Skeletal muscle satellite cell (primary cell): ENCODE data around the gene DSTN.

ENCODE experiments used
- H3K27me3 ChIP-seq: 2 replicates; pipeline ENCODE4 v1.7.0; 2013; ENCODE audit warnings: low read length; ENCODE audit not compliant: control insufficient read depth, insufficient read depth
- H3K36me3 ChIP-seq: 2 replicates; pipeline ENCODE4 v1.7.0; 2013; ENCODE audit warnings: mild to moderate bottlenecking, control low read depth, low read length; ENCODE audit not compliant: insufficient read depth
- H3K4me1 ChIP-seq: 2 replicates; pipeline ENCODE4 v1.7.0; 2013; ENCODE audit warnings: low read length; ENCODE audit not compliant: control insufficient read depth, insufficient read depth
- H3K4me2 ChIP-seq: 2 replicates; pipeline ENCODE4 v1.7.0; 2013; ENCODE audit warnings: mild to moderate bottlenecking, low read length
- H3K4me3 ChIP-seq: 2 replicates; pipeline ENCODE4 v1.7.0; 2013; ENCODE audit warnings: low read length
- H3K9ac ChIP-seq: 2 replicates; pipeline ENCODE4 v1.7.0; 2013; ENCODE audit warnings: mild to moderate bottlenecking, low read depth, low read length, moderate library complexity
- H3K9me3 ChIP-seq: replicated peaks from 2 replicates; pipeline ENCODE4 v1.7.0; 2013; ENCODE audit warnings: mild to moderate bottlenecking, control low read depth, low read length

DSTN gene

GRCh38 chr20:17606001-17606400, 36.1 kb downstream of the DSTN start:
- H3K9ac ChIP-seq, result no peak overlapping the region

GRCh38 chr20:17608701-17609497, 39.0 kb downstream of the DSTN start:
- no peak overlapping the region for H3K4me3 ChIP-seq
- H3K4me2 ChIP-seq, result no peak overlapping the region
- no peak overlapping the region for H3K9ac ChIP-seq
- no peaks in the 10 kb centered on the region for H3K4me1 ChIP-seq
- H3K36me3 ChIP-seq, result peaks cover 54% of the 10 kb centered on the region
- no peaks in the 10 kb centered on the region for H3K9me3 ChIP-seq
- no peaks in the 10 kb centered on the region for H3K27me3 ChIP-seq

More at GRCh38 chr20:17606001-17606400, 36.1 kb downstream of the DSTN start:
- Histone ChIP-seq H3K9me3 (no peaks in the 10 kb centered on the region), H3K27me3 (no peaks in the 10 kb centered on the region), H3K4me3 (no peak overlapping the region), H3K4me2 (no peak overlapping the region), H3K36me3 (peaks cover 47% of the 10 kb centered on the region), H3K4me1 (no peaks in the 10 kb centered on the region)

GRCh38 chr20:17609811-17610377, 40.0 kb downstream of the DSTN start:
- no peaks in the 10 kb centered on the region for H3K27me3 ChIP-seq
- H3K36me3 ChIP-seq, result peaks cover 56% of the 10 kb centered on the region
- no peak overlapping the region for H3K4me3 ChIP-seq
- H3K9me3 ChIP-seq, result no peaks in the 10 kb centered on the region
- H3K9ac ChIP-seq, result no peak overlapping the region
- no peaks in the 10 kb centered on the region for H3K4me1 ChIP-seq
- no peak overlapping the region for H3K4me2 ChIP-seq

GRCh38 chr20:17610566-17611289, 40.9 kb downstream of the DSTN start:
- Histone ChIP-seq H3K36me3 (peaks cover 61% of the 10 kb centered on the region), H3K27me3 (no peaks in the 10 kb centered on the region), H3K4me1 (no peaks in the 10 kb centered on the region), H3K9me3 (no peaks in the 10 kb centered on the region), H3K4me3 (no peak overlapping the region), H3K9ac (no peak overlapping the region), H3K4me2 (no peak overlapping the region)

GRCh38 chr20:17611290-17611539, 41.3 kb downstream of the DSTN start:
- H3K9ac ChIP-seq, result no peak overlapping the region
- H3K36me3 ChIP-seq, result peaks cover 66% of the 10 kb centered on the region
- H3K27me3 ChIP-seq, result no peaks in the 10 kb centered on the region
- H3K9me3 ChIP-seq, result no peaks in the 10 kb centered on the region
- no peaks in the 10 kb centered on the region for H3K4me1 ChIP-seq
- no peak overlapping the region for H3K4me2 ChIP-seq
- no peak overlapping the region for H3K4me3 ChIP-seq

GRCh38 chr20:17611540-17612286, 41.8 kb downstream of the DSTN start:
- H3K27me3 ChIP-seq, result no peaks in the 10 kb centered on the region
- no peak overlapping the region for H3K4me2 ChIP-seq
- no peaks in the 10 kb centered on the region for H3K4me1 ChIP-seq
- peaks cover 70% of the 10 kb centered on the region for H3K36me3 ChIP-seq
- no peak overlapping the region for H3K4me3 ChIP-seq
- H3K9ac ChIP-seq, result no peak overlapping the region
- no peaks in the 10 kb centered on the region for H3K9me3 ChIP-seq

GRCh38 chr20:17612287-17612991, 42.6 kb downstream of the DSTN start:
- Histone ChIP-seq H3K27me3 (no peaks in the 10 kb centered on the region), H3K9me3 (no peaks in the 10 kb centered on the region), H3K4me1 (no peaks in the 10 kb centered on the region), H3K4me3 (no peak overlapping the region), H3K36me3 (peaks cover 70% of the 10 kb centered on the region), H3K4me2 (no peak overlapping the region), H3K9ac (no peak overlapping the region)

- Histone ChIP-seq H3K9ac (no peak overlapping the region), H3K9me3 (no peaks in the 10 kb centered on the region), H3K27me3 (no peaks in the 10 kb centered on the region), H3K36me3 (peaks cover 70% of the 10 kb centered on the region), H3K4me2 (no peak overlapping the region), H3K4me1 (no peaks in the 10 kb centered on the region), H3K4me3 (no peak overlapping the region)
These were observed 43.1 kb downstream of the DSTN start for GRCh38 chr20:17612992-17613327.

- no peak overlapping the region for H3K9ac ChIP-seq
- H3K27me3 ChIP-seq, result no peaks in the 10 kb centered on the region
- no peaks in the 10 kb centered on the region for H3K9me3 ChIP-seq
- H3K4me1 ChIP-seq, result no peaks in the 10 kb centered on the region
- H3K4me2 ChIP-seq, result no peak overlapping the region
- H3K36me3 ChIP-seq, result peaks cover 75% of the 10 kb centered on the region
- no peak overlapping the region for H3K4me3 ChIP-seq
These were observed 43.7 kb downstream of the DSTN start for GRCh38 chr20:17613328-17614175.

- H3K36me3 ChIP-seq, result peaks cover 76% of the 10 kb centered on the region
- no peak overlapping the region for H3K9ac ChIP-seq
These were observed 44.4 kb downstream of the DSTN start for GRCh38 chr20:17614176-17614811.

More at GRCh38 chr20:17614176-17614811, 44.4 kb downstream of the DSTN start:
- no peaks in the 10 kb centered on the region for H3K9me3 ChIP-seq
- H3K4me1 ChIP-seq, result no peaks in the 10 kb centered on the region
- no peaks in the 10 kb centered on the region for H3K27me3 ChIP-seq
- H3K4me3 ChIP-seq, result no peak overlapping the region
- H3K4me2 ChIP-seq, result no peak overlapping the region
